Measurements from ENCODE around the gene FOXD4. TPM values are rescaled to one million over a fixed set of nuclear protein-coding genes. Genes with fewer than 3 reads are reported as not detected.
"Not testable (repeated sequence)": the region's sequence is repeated elsewhere in the genome, so short reads cannot be mapped to it uniquely, and the experiment has no call there.

The FOXD4 gene
- 1 to 10 TPM in 1 of 4 donors, under 1 TPM in 2, not detected in 1; 0.15 to 1.1 (median 0.16) TPM for total RNA-seq

GRCh38 chr9:117995-118467 is at the start of gene FOXD4:
FOXD4 (minus strand) TSS chr9:118417; CDS start chr9:118119, 298 bp downstream.
- H3K36me3 ChIP-seq; H3K9me3 ChIP-seq; ATAC-seq; DNase-seq; H3K4me3 ChIP-seq; H3K27ac ChIP-seq; intact Hi-C loops (cut with DNase I; ENCODE audit: low total_unique reads); in situ Hi-C loops (cut with MboI; ENCODE audit: low sequenced_read_pairs in 4 of 4): not testable (repeated sequence)
- H3K27me3 ChIP-seq: peaks cover 34 to 37% (median 36%) of the 10 kb centered on the region in 3 donors
- peaks cover 0 to 11% of the 10 kb centered on the region in 2 donors for H3K4me1 ChIP-seq

- ATAC-seq; H3K4me3 ChIP-seq; H3K36me3 ChIP-seq; DNase-seq; H3K4me1 ChIP-seq; in situ Hi-C loops (cut with MboI; ENCODE audit: low sequenced_read_pairs in 4 of 4); H3K9me3 ChIP-seq; H3K27me3 ChIP-seq; intact Hi-C loops (cut with DNase I; ENCODE audit: low total_unique reads); H3K27ac ChIP-seq: not testable (repeated sequence)
Observed at GRCh38 chr9:159871-160270, 41.7 kb upstream of the FOXD4 start.

GRCh38 chr9:151173-151572 is 33.0 kb upstream of the FOXD4 start:
- in situ Hi-C loops (cut with MboI; ENCODE audit: low sequenced_read_pairs in 4 of 4): not testable (repeated sequence)

GRCh38 chr9:139880-140279 is 21.7 kb upstream of the FOXD4 start:
- in situ Hi-C loops (cut with MboI; ENCODE audit: low sequenced_read_pairs in 4 of 4); H3K4me3 ChIP-seq; intact Hi-C loops (cut with DNase I; ENCODE audit: low total_unique reads): not testable (repeated sequence)

More at GRCh38 chr9:151173-151572, 33.0 kb upstream of the FOXD4 start:
- H3K9me3 ChIP-seq; intact Hi-C loops (cut with DNase I; ENCODE audit: low total_unique reads); DNase-seq; H3K27me3 ChIP-seq; H3K27ac ChIP-seq; H3K4me3 ChIP-seq; H3K36me3 ChIP-seq; H3K4me1 ChIP-seq; ATAC-seq: not testable (repeated sequence)

GRCh38 chr9:117144-117994 is 848 bp downstream of the FOXD4 start:
- peaks cover 39 to 43% (median 43%) of the 10 kb centered on the region in 3 donors for H3K27me3 ChIP-seq
- DNase-seq; H3K9me3 ChIP-seq; intact Hi-C loops (cut with DNase I; ENCODE audit: low total_unique reads); in situ Hi-C loops (cut with MboI; ENCODE audit: low sequenced_read_pairs in 4 of 4); H3K27ac ChIP-seq; ATAC-seq; H3K36me3 ChIP-seq; H3K4me3 ChIP-seq: not testable (repeated sequence)
- peaks cover 0 to 11% of the 10 kb centered on the region in 2 donors for H3K4me1 ChIP-seq

More at GRCh38 chr9:139880-140279, 21.7 kb upstream of the FOXD4 start:
- H3K36me3 ChIP-seq, H3K27me3 ChIP-seq, DNase-seq, H3K9me3 ChIP-seq, ATAC-seq, H3K4me1 ChIP-seq, H3K27ac ChIP-seq: not testable (repeated sequence)

- DNase-seq; intact Hi-C loops (cut with DNase I; ENCODE audit: low total_unique reads); H3K36me3 ChIP-seq; H3K9me3 ChIP-seq; H3K27ac ChIP-seq; H3K4me3 ChIP-seq; in situ Hi-C loops (cut with MboI; ENCODE audit: low sequenced_read_pairs in 4 of 4); ATAC-seq: not testable (repeated sequence)
- H3K27me3 ChIP-seq: peaks cover 40 to 51% (median 44%) of the 10 kb centered on the region in 3 donors
- peaks cover 0 to 11% of the 10 kb centered on the region in 2 donors for H3K4me1 ChIP-seq
Observed at GRCh38 chr9:116239-117077, 1.8 kb downstream of the FOXD4 start.

GRCh38 chr9:115118-115451 is 3.1 kb downstream of the FOXD4 start:
- ATAC-seq; DNase-seq; H3K9me3 ChIP-seq; intact Hi-C loops (cut with DNase I; ENCODE audit: low total_unique reads); in situ Hi-C loops (cut with MboI; ENCODE audit: low sequenced_read_pairs in 4 of 4); H3K36me3 ChIP-seq; H3K27ac ChIP-seq: not testable (repeated sequence)
- peak overlapping the region in 1 of 4 donors; percentile 52 for H3K4me3 ChIP-seq
- peaks cover 40 to 57% (median 44%) of the 10 kb centered on the region in 3 donors for H3K27me3 ChIP-seq
- peaks cover 0 to 11% of the 10 kb centered on the region in 2 donors for H3K4me1 ChIP-seq

- peaks cover 0 to 11% of the 10 kb centered on the region in 2 donors for H3K4me1 ChIP-seq
- H3K36me3 ChIP-seq; DNase-seq; H3K27ac ChIP-seq; intact Hi-C loops (cut with DNase I; ENCODE audit: low total_unique reads); in situ Hi-C loops (cut with MboI; ENCODE audit: low sequenced_read_pairs in 4 of 4); H3K9me3 ChIP-seq; ATAC-seq: not testable (repeated sequence)
- peaks cover 40 to 63% (median 47%) of the 10 kb centered on the region in 3 donors for H3K27me3 ChIP-seq
- H3K4me3 ChIP-seq: peak overlapping the region; percentile 44 to 60 (median 52)
Observed at GRCh38 chr9:114267-115117, 3.7 kb downstream of the FOXD4 start.

- not testable (repeated sequence) for ATAC-seq
Observed at GRCh38 chr9:113468-114266, 4.5 kb downstream of the FOXD4 start.

More at GRCh38 chr9:113468-114266, 4.5 kb downstream of the FOXD4 start:
- in situ Hi-C loops (cut with MboI; ENCODE audit: low sequenced_read_pairs in 4 of 4); DNase-seq; H3K36me3 ChIP-seq; H3K27ac ChIP-seq; intact Hi-C loops (cut with DNase I; ENCODE audit: low total_unique reads); H3K9me3 ChIP-seq: not testable (repeated sequence)
- Histone ChIP-seq H3K4me1 (peaks cover 0 to 11% of the 10 kb centered on the region in 2 donors), H3K27me3 (peaks cover 40 to 68% (median 49%) of the 10 kb centered on the region in 3 donors), H3K4me3 (peak overlapping the region; percentile 44 to 60 (median 52))
